Activated T-helper 9 cell treated with anti-CD3 and anti-CD28 coated beads, Interleukin-2, amount 50 U/mL, for 16 hours (primary cell): ENCODE data around the gene RTBDN.

ENCODE experiments used
- DNase-seq: peaks from one replicate; pipeline ENCODE4 v3.0.0-alpha.2; 2020; ENCODE audit warnings: low read depth

The RTBDN gene

GRCh38 chr19:12792051-12792852 is 42.1 kb downstream of the RTBDN start:
- peak; percentile 67 for DNase-seq

GRCh38 chr19:12791345-12792050 is 42.9 kb downstream of the RTBDN start, which contains the start of gene JUNB:
Gene JUNB (plus strand): TSS chr19:12791486. CDS start chr19:12791772, 286 bp downstream.
- peak; percentile 96 for DNase-seq

- DNase-seq, result no peak
Measured at GRCh38 chr19:12790628-12791344, 43.6 kb downstream of the RTBDN start.

- DNase-seq, result peak; percentile 86
Measured at GRCh38 chr19:12789904-12790619, 44.3 kb downstream of the RTBDN start.

GRCh38 chr19:12789098-12789903 is 45.1 kb downstream of the RTBDN start:
- DNase-seq, result no peak

GRCh38 chr19:12788682-12789097 is 45.7 kb downstream of the RTBDN start:
- DNase-seq, result peak; percentile 51

GRCh38 chr19:12788042-12788681 is 46.2 kb downstream of the RTBDN start:
- DNase-seq, result no peak

- no peak for DNase-seq
Measured at GRCh38 chr19:12787458-12787857, 46.9 kb downstream of the RTBDN start.

GRCh38 chr19:12786952-12787351 is 47.4 kb downstream of the RTBDN start:
- DNase-seq, result no peak

- no peak for DNase-seq
Measured at GRCh38 chr19:12786141-12786870, 48.1 kb downstream of the RTBDN start.

GRCh38 chr19:12785431-12786031 is 48.8 kb downstream of the RTBDN start:
- DNase-seq, result no peak

- no peak for DNase-seq
Measured at GRCh38 chr19:12784871-12785430, 49.4 kb downstream of the RTBDN start.

- no peak for DNase-seq
Measured at GRCh38 chr19:12784394-12784870, 49.9 kb downstream of the RTBDN start.

GRCh38 chr19:12783849-12784393 is 50.5 kb downstream of the RTBDN start:
- no peak for DNase-seq

GRCh38 chr19:12783291-12783848 is 51.0 kb downstream of the RTBDN start:
- no peak for DNase-seq

- DNase-seq, result peak; percentile 85
Measured at GRCh38 chr19:12782424-12783290, 51.7 kb downstream of the RTBDN start.

GRCh38 chr19:12782174-12782423 is 52.3 kb downstream of the RTBDN start:
- DNase-seq, result no peak
